Measurements from ENCODE around the gene DNHD1.

DNHD1 gene

GRCh38 chr11:6473451-6474412 is 23.3 kb upstream of the DNHD1 start, which contains the start of gene TRIM3:
Gene TRIM3 (minus strand): TSS chr11:6473941. CDS start chr11:6465695, 8,246 bp downstream.
- Mint-ChIP-seq H3K9me3 (no peaks in the 10 kb centered on the region), H3K27me3 (no peaks in the 10 kb centered on the region), H3K4me3 (peak within 1 kb of the TSS; percentile 93), H3K27ac (peak within 1 kb of the TSS; percentile 81), H3K4me1 (peaks cover 13 to 15% of the 10 kb centered on the region in 2 donors), H3K36me3 (peaks cover 14 to 18% of the 10 kb centered on the region in 2 donors)
- ATAC-seq (replicated peaks) (peak; percentile 67 to 76), DNase-seq (peak; percentile 39)

GRCh38 chr11:6474413-6474792 is 22.7 kb upstream of the DNHD1 start:
- H3K4me1 Mint-ChIP-seq: peaks cover 18 to 20% of the 10 kb centered on the region in 2 donors
- peak overlapping the region; percentile 84 to 86 for H3K4me3 Mint-ChIP-seq
- H3K9me3 Mint-ChIP-seq: no peaks in the 10 kb centered on the region
- no peak for DNase-seq
- H3K27me3 Mint-ChIP-seq: no peaks in the 10 kb centered on the region
- peak; percentile 10 to 11 for ATAC-seq (replicated peaks)
- H3K27ac Mint-ChIP-seq: peak overlapping the region; percentile 81
- peaks cover 15 to 24% of the 10 kb centered on the region in 2 donors for H3K36me3 Mint-ChIP-seq

GRCh38 chr11:6474806-6475500 is 22.1 kb upstream of the DNHD1 start:
- Mint-ChIP-seq H3K36me3 (peaks cover 15 to 25% of the 10 kb centered on the region in 2 donors), H3K27me3 (no peaks in the 10 kb centered on the region), H3K4me1 (peaks cover 20 to 25% of the 10 kb centered on the region in 2 donors), H3K9me3 (no peaks in the 10 kb centered on the region), H3K4me3 (no peak overlapping the region), H3K27ac (no peak overlapping the region)
- ATAC-seq (replicated peaks) (no peak), DNase-seq (no peak)

GRCh38 chr11:6475936-6476335 is 21.1 kb upstream of the DNHD1 start:
- Mint-ChIP-seq H3K36me3 (peaks cover 15 to 25% of the 10 kb centered on the region in 2 donors), H3K9me3 (no peaks in the 10 kb centered on the region), H3K4me1 (peaks cover 28 to 34% of the 10 kb centered on the region in 2 donors), H3K27me3 (no peaks in the 10 kb centered on the region), H3K27ac (no peak overlapping the region), H3K4me3 (no peak overlapping the region)
- no peak for ATAC-seq (replicated peaks)
- DNase-seq: no peak

GRCh38 chr11:6476571-6476970 is 20.5 kb upstream of the DNHD1 start:
- ATAC-seq (replicated peaks) (no peak), DNase-seq (no peak)
- no peaks in the 10 kb centered on the region for H3K9me3 Mint-ChIP-seq
- no peak overlapping the region for H3K4me3 Mint-ChIP-seq
- no peak overlapping the region for H3K27ac Mint-ChIP-seq
- no peaks in the 10 kb centered on the region for H3K27me3 Mint-ChIP-seq
- H3K4me1 Mint-ChIP-seq: peaks cover 30 to 38% of the 10 kb centered on the region in 2 donors
- peaks cover 15 to 30% of the 10 kb centered on the region in 2 donors for H3K36me3 Mint-ChIP-seq

GRCh38 chr11:6480299-6480914 is 16.7 kb upstream of the DNHD1 start:
- no peak for ATAC-seq (replicated peaks)
- no peak for DNase-seq
- H3K4me3 Mint-ChIP-seq: peak overlapping the region; percentile 97 to 99
- H3K27me3 Mint-ChIP-seq: no peaks in the 10 kb centered on the region
- peak overlapping the region; percentile 99 for H3K27ac Mint-ChIP-seq
- peaks cover 27 to 39% of the 10 kb centered on the region in 2 donors for H3K4me1 Mint-ChIP-seq
- H3K36me3 Mint-ChIP-seq: peaks cover 29 to 43% of the 10 kb centered on the region in 2 donors
- H3K9me3 Mint-ChIP-seq: no peaks in the 10 kb centered on the region

- H3K36me3 Mint-ChIP-seq: peaks cover 29 to 43% of the 10 kb centered on the region in 2 donors
- H3K4me1 Mint-ChIP-seq: peaks cover 27 to 39% of the 10 kb centered on the region in 2 donors
Measured at GRCh38 chr11:6481012-6481923, 15.8 kb upstream of the DNHD1 start, which contains the start of the genes ARFIP2 and TIMM10B. Gene ARFIP2 (minus strand): TSS chr11:6481331. CDS start chr11:6480421, 910 bp downstream. Gene TIMM10B (plus strand): TSS chr11:6481501. CDS start chr11:6481517, 16 bp downstream.

GRCh38 chr11:6481924-6482275 is 15.2 kb upstream of the DNHD1 start:
- H3K27ac Mint-ChIP-seq: peak overlapping the region; percentile 99
- ATAC-seq (replicated peaks): peak; percentile 4 to 6
- peak overlapping the region; percentile 97 to 99 for H3K4me3 Mint-ChIP-seq

More at GRCh38 chr11:6481012-6481923, 15.8 kb upstream of the DNHD1 start, which contains the start of the genes ARFIP2 and TIMM10B:
- DNase-seq: peak; percentile 97
- Mint-ChIP-seq H3K27ac (peak within 1 kb of the TSS; percentile 99), H3K4me3 (peak within 1 kb of the TSS; percentile 97 to 99), H3K27me3 (no peaks in the 10 kb centered on the region), H3K9me3 (no peaks in the 10 kb centered on the region)
- peak; percentile 98 to 99 for ATAC-seq (replicated peaks)

GRCh38 chr11:6482441-6482840 is 14.6 kb upstream of the DNHD1 start:
- H3K4me1 Mint-ChIP-seq: peaks cover 27 to 39% of the 10 kb centered on the region in 2 donors
- H3K27me3 Mint-ChIP-seq: no peaks in the 10 kb centered on the region
- no peak for DNase-seq
- peaks cover 21 to 35% of the 10 kb centered on the region in 2 donors for H3K36me3 Mint-ChIP-seq
- H3K4me3 Mint-ChIP-seq: peak overlapping the region; percentile 97 to 99
- no peaks in the 10 kb centered on the region for H3K9me3 Mint-ChIP-seq
- H3K27ac Mint-ChIP-seq: peak overlapping the region; percentile 99
- no peak for ATAC-seq (replicated peaks)

More at GRCh38 chr11:6481924-6482275, 15.2 kb upstream of the DNHD1 start:
- H3K27me3 Mint-ChIP-seq: no peaks in the 10 kb centered on the region
- H3K9me3 Mint-ChIP-seq: no peaks in the 10 kb centered on the region
- DNase-seq: peak; percentile 7
- H3K4me1 Mint-ChIP-seq: peaks cover 27 to 39% of the 10 kb centered on the region in 2 donors
- peaks cover 26 to 39% of the 10 kb centered on the region in 2 donors for H3K36me3 Mint-ChIP-seq

GRCh38 chr11:6483015-6483414 is 14.1 kb upstream of the DNHD1 start:
- no peaks in the 10 kb centered on the region for H3K9me3 Mint-ChIP-seq
- H3K36me3 Mint-ChIP-seq: peaks cover 18 to 31% of the 10 kb centered on the region in 2 donors
- no peak for DNase-seq
- H3K27ac Mint-ChIP-seq: peak overlapping the region; percentile 99
- no peaks in the 10 kb centered on the region for H3K27me3 Mint-ChIP-seq
- peaks cover 27 to 40% of the 10 kb centered on the region in 2 donors for H3K4me1 Mint-ChIP-seq
- ATAC-seq (replicated peaks): no peak
- peak overlapping the region; percentile 97 to 99 for H3K4me3 Mint-ChIP-seq

- Mint-ChIP-seq H3K4me1 (peaks cover 15 to 25% of the 10 kb centered on the region in 2 donors), H3K27ac (no peak overlapping the region), H3K9me3 (peaks cover 0 to 1% of the 10 kb centered on the region in 2 donors), H3K36me3 (peaks cover 25 to 40% of the 10 kb centered on the region in 2 donors), H3K4me3 (no peak overlapping the region), H3K27me3 (no peaks in the 10 kb centered on the region)
- ATAC-seq (replicated peaks) (no peak), DNase-seq (no peak)
Measured at GRCh38 chr11:6485661-6486060, 11.4 kb upstream of the DNHD1 start.

GRCh38 chr11:6486256-6486655 is 10.8 kb upstream of the DNHD1 start:
- Mint-ChIP-seq H3K36me3 (peaks cover 25 to 36% of the 10 kb centered on the region in 2 donors), H3K27ac (no peak overlapping the region), H3K4me1 (peaks cover 11 to 19% of the 10 kb centered on the region in 2 donors), H3K4me3 (no peak overlapping the region), H3K27me3 (no peaks in the 10 kb centered on the region), H3K9me3 (peaks cover 0 to 1% of the 10 kb centered on the region in 2 donors)
- ATAC-seq (replicated peaks) (no peak), DNase-seq (no peak)

- H3K9me3 Mint-ChIP-seq: peaks cover 0 to 1% of the 10 kb centered on the region in 2 donors
- H3K4me3 Mint-ChIP-seq: no peak overlapping the region
- no peaks in the 10 kb centered on the region for H3K27me3 Mint-ChIP-seq
- H3K36me3 Mint-ChIP-seq: peaks cover 24 to 41% of the 10 kb centered on the region in 2 donors
- DNase-seq (no peak), ATAC-seq (replicated peaks) (no peak)
- peaks cover 11 to 18% of the 10 kb centered on the region in 2 donors for H3K4me1 Mint-ChIP-seq
- H3K27ac Mint-ChIP-seq: no peak overlapping the region
Measured at GRCh38 chr11:6486938-6487337, 10.1 kb upstream of the DNHD1 start.
